HFFc6 (cell line): ENCODE measurements around the gene GHITM. TPM values are rescaled to one million over a fixed set of nuclear protein-coding genes. Genes with fewer than 3 reads are reported as not detected.
"Not testable (repeated sequence)": the region's sequence is repeated elsewhere in the genome, so short reads cannot be mapped to it uniquely, and the experiment has no call there.

Source experiments
- DNase-seq: peaks from one replicate; pipeline ENCODE4 v3.0.0-alpha.2; 2018
- H3K27ac Mint-ChIP-seq: 2 replicates; pipeline ENCODE4 v1.8.0; 2020; ENCODE audit warnings: mild to moderate bottlenecking, mixed read lengths
- H3K27me3 Mint-ChIP-seq: 2 replicates; pipeline ENCODE4 v1.8.0; 2021; ENCODE audit warnings: mild to moderate bottlenecking, moderate library complexity, mixed read lengths; ENCODE audit not compliant: insufficient read depth
- H3K36me3 Mint-ChIP-seq: 2 replicates; pipeline ENCODE4 v1.8.0; 2021; ENCODE audit warnings: low read depth, mixed read lengths
- H3K4me1 Mint-ChIP-seq: 2 replicates; pipeline ENCODE4 v1.8.0; 2020; ENCODE audit warnings: low read depth, mixed read lengths
- H3K4me3 Mint-ChIP-seq: 2 replicates; pipeline ENCODE4 v1.8.0; 2020; ENCODE audit warnings: mild to moderate bottlenecking, moderate library complexity, mixed read lengths
- H3K9me3 Mint-ChIP-seq: 2 replicates; pipeline ENCODE4 v1.8.0; 2020; ENCODE audit warnings: mild to moderate bottlenecking, mixed read lengths
- CTCF ChIP-seq: fragments of 200-600 bp; sonication (generic); IDR thresholded peaks from 2 replicates; pipeline ENCODE4 v1.5.0; 2021; ENCODE audit warnings: antibody characterized with exemption, mild to moderate bottlenecking
- total RNA-seq, 6 experiments: library from RNA; stranded (reverse); fragmentation: NEBNext Ultra II Directional; extraction: Animal tissue kit (Norgen Biotek cat#: 25700); gene quantifications; 2 replicates in 1 of 6; 3 replicates in 5 of 6; pipeline ENCODE4 v1.2.3, GENCODE V29; 2021

Gene GHITM
- total RNA-seq, 6 experiments from 2014 or later: 137 to 155 (median 142) TPM

GRCh38 chr10:84159076-84159685 lies 19.9 kb downstream of the GHITM start:
- no peaks in the 10 kb centered on the region for H3K9me3 Mint-ChIP-seq
- no peak for DNase-seq

GRCh38 chr10:84160663-84161362 lies 21.5 kb downstream of the GHITM start:
- no peak for DNase-seq
- peaks cover 10% of the 10 kb centered on the region for H3K27me3 Mint-ChIP-seq
- H3K9me3 Mint-ChIP-seq: no peaks in the 10 kb centered on the region
- no peaks in the 10 kb centered on the region for H3K36me3 Mint-ChIP-seq
- no peaks in the 10 kb centered on the region for H3K4me1 Mint-ChIP-seq
- peak; percentile 39; the same call in 1 of the 2 replicates for TF ChIP-seq CTCF
- H3K27ac Mint-ChIP-seq: no peak overlapping the region
- H3K4me3 Mint-ChIP-seq: no peak overlapping the region

More at GRCh38 chr10:84159076-84159685, 19.9 kb downstream of the GHITM start:
- Mint-ChIP-seq H3K4me3 (no peak overlapping the region), H3K4me1 (no peaks in the 10 kb centered on the region), H3K27me3 (peaks cover 8% of the 10 kb centered on the region), H3K36me3 (peaks cover 6% of the 10 kb centered on the region), H3K27ac (no peak overlapping the region)
- TF ChIP-seq CTCF: no peak

GRCh38 chr10:84163996-84164395 lies 24.7 kb downstream of the GHITM start:
- peaks cover 11% of the 10 kb centered on the region; the same call in 1 of the 2 replicates for H3K27me3 Mint-ChIP-seq
- TF ChIP-seq CTCF: no peak
- no peaks in the 10 kb centered on the region for H3K36me3 Mint-ChIP-seq
- no peaks in the 10 kb centered on the region for H3K9me3 Mint-ChIP-seq
- no peak for DNase-seq
- no peak overlapping the region for H3K27ac Mint-ChIP-seq
- H3K4me1 Mint-ChIP-seq: no peaks in the 10 kb centered on the region
- no peak overlapping the region for H3K4me3 Mint-ChIP-seq

GRCh38 chr10:84164442-84164841 lies 25.1 kb downstream of the GHITM start:
- no peaks in the 10 kb centered on the region for H3K4me1 Mint-ChIP-seq
- H3K9me3 Mint-ChIP-seq: no peaks in the 10 kb centered on the region
- peaks cover 11% of the 10 kb centered on the region; the same call in 1 of the 2 replicates for H3K27me3 Mint-ChIP-seq
- no peak for TF ChIP-seq CTCF
- DNase-seq: no peak
- no peak overlapping the region for H3K4me3 Mint-ChIP-seq
- H3K27ac Mint-ChIP-seq: no peak overlapping the region
- no peaks in the 10 kb centered on the region for H3K36me3 Mint-ChIP-seq

- H3K4me1 Mint-ChIP-seq: no peaks in the 10 kb centered on the region
These were observed 27.4 kb downstream of the GHITM start for GRCh38 chr10:84166620-84167288.

GRCh38 chr10:84167289-84167653 lies 28.0 kb downstream of the GHITM start:
- not testable (repeated sequence) for H3K27ac Mint-ChIP-seq, H3K9me3 Mint-ChIP-seq, H3K4me1 Mint-ChIP-seq, H3K36me3 Mint-ChIP-seq, H3K4me3 Mint-ChIP-seq, DNase-seq
- H3K27me3 Mint-ChIP-seq: peaks cover 13% of the 10 kb centered on the region

More at GRCh38 chr10:84166620-84167288, 27.4 kb downstream of the GHITM start:
- Mint-ChIP-seq H3K27ac (no peak overlapping the region), H3K9me3 (no peaks in the 10 kb centered on the region), H3K4me3 (no peak overlapping the region), H3K27me3 (peaks cover 11% of the 10 kb centered on the region; the same call in 1 of the 2 replicates), H3K36me3 (no peaks in the 10 kb centered on the region)
- no peak for DNase-seq
- TF ChIP-seq CTCF: no peak

- H3K9me3 Mint-ChIP-seq, H3K4me1 Mint-ChIP-seq, H3K27me3 Mint-ChIP-seq, H3K4me3 Mint-ChIP-seq, H3K36me3 Mint-ChIP-seq, DNase-seq, H3K27ac Mint-ChIP-seq: not testable (repeated sequence)
These were observed 29.1 kb downstream of the GHITM start for GRCh38 chr10:84168382-84168781.

GRCh38 chr10:84171237-84171636 lies 31.9 kb downstream of the GHITM start:
- DNase-seq, H3K36me3 Mint-ChIP-seq, H3K4me3 Mint-ChIP-seq, H3K27me3 Mint-ChIP-seq, H3K4me1 Mint-ChIP-seq, H3K9me3 Mint-ChIP-seq, H3K27ac Mint-ChIP-seq: not testable (repeated sequence)
